GM18867 (cell line): ENCODE data around the gene SHANK2.

Experiments used
- ATAC-seq: cut with Tn5 transposase; IDR thresholded peaks from one replicate; pipeline ENCODE4 v1.9.1; 2021; ENCODE audit warnings: mild to moderate bottlenecking, moderate library complexity; ENCODE audit not compliant: unreplicated experiment

SHANK2 gene

GRCh38 chr11:71252269-71252769 is at the start of gene SHANK2:
Gene SHANK2, minus strand, starts transcription at chr11:71252577. Its CDS starts 105,251 bp downstream, at chr11:71147326.
- ATAC-seq: no peak

- ATAC-seq: no peak
These were observed 49.6 kb upstream of the SHANK2 start for GRCh38 chr11:71301858-71302533.

- ATAC-seq: no peak
These were observed 48.9 kb upstream of the SHANK2 start for GRCh38 chr11:71301046-71301857.

- ATAC-seq: no peak
These were observed 47.8 kb upstream of the SHANK2 start for GRCh38 chr11:71300187-71300586.

GRCh38 chr11:71298761-71299181 is 46.4 kb upstream of the SHANK2 start:
- ATAC-seq: no peak

GRCh38 chr11:71298016-71298550 is 45.7 kb upstream of the SHANK2 start:
- ATAC-seq: no peak

- ATAC-seq: no peak
These were observed 42.6 kb upstream of the SHANK2 start for GRCh38 chr11:71294846-71295600.

- ATAC-seq: no peak
These were observed 41.8 kb upstream of the SHANK2 start for GRCh38 chr11:71293961-71294782.

- no peak for ATAC-seq
These were observed 34.6 kb upstream of the SHANK2 start for GRCh38 chr11:71286701-71287643.

GRCh38 chr11:71285111-71285510 is 32.7 kb upstream of the SHANK2 start:
- ATAC-seq: no peak

GRCh38 chr11:71284525-71285092 is 32.2 kb upstream of the SHANK2 start:
- ATAC-seq: no peak

- ATAC-seq: no peak
These were observed 31.6 kb upstream of the SHANK2 start for GRCh38 chr11:71283971-71284441.

GRCh38 chr11:71282581-71283351 is 30.4 kb upstream of the SHANK2 start:
- ATAC-seq: no peak

- ATAC-seq: no peak
These were observed 29.5 kb upstream of the SHANK2 start for GRCh38 chr11:71281831-71282230.

GRCh38 chr11:71281204-71281603 is 28.8 kb upstream of the SHANK2 start:
- no peak for ATAC-seq

GRCh38 chr11:71279916-71280645 is 27.7 kb upstream of the SHANK2 start:
- no peak for ATAC-seq

- no peak for ATAC-seq
These were observed 19.8 kb upstream of the SHANK2 start for GRCh38 chr11:71272161-71272560.
